ENCODE data around the gene PDGFD.

PDGFD gene

DNA sequence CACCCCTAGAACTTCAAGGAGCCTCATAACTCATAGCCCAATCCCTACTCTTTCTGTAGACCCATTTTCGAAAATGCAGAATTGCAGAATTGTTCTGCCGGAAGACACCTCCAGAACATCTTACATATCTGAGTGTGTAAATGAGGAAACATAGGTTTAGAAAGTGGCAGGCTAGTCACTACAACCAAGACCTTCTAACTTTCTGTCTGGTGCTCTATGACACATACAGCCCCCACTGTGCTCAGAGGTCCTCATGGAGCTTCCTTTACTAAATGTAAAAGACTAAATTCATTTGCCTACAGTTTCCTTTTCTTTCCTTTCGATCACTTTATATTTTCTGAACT is 259.7 kb downstream of the PDGFD start:
- no peak for DNase-seq

DNA sequence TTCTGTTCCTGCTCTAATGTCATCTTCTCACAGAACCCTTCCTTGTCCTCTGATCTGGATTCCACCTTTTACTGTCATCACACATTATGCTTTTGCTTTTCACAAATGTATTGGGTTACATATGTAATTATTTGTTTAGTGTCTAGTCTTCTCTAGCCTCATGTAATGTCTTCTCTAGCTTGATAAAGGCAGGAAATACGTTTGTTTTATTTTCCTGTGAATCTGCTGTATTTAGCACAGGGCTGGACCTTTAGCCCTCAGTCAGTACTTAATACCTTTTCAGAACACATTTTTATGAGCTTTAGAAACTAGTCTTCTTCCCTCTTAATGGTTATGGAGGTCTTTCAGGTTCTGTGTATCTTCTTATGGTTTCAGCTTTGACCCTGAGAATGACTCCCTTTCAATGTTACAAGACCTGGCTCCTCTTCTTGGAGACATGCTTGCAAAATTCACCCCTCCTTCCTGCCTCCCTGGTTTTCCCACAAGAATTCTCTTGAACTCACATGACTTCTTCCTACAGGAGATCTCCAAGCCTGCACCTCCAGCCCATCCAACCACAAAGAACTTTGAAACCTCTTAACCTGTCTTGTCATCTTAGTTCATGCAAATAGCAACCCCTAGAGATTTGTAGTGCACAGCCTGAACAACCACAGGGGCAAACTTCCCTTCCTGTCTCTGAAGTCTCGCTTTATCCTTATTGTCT is 260.2 kb downstream of the PDGFD start:
- no peak for DNase-seq

DNA sequence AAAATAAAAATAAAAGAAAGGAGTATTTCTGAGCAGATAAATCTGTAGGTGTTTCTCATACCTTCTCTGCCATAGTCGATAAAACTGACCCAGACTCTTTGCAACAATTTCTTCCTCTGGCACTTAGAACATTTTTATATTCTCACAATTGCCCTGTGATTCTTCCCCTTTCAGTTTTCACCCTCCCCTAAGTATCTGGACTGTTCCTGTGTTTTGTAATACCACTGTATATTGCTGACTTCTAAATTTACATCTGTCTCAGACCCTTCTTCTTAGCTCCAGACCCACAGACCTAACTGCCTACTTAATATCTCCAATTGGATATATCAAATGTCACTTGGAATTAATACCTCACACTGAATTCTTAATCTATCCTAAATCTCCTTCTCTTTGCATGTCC is 261.0 kb downstream of the PDGFD start:
- no peak for DNase-seq

GRCh38 chr11:103901656-103902055 is 262.3 kb downstream of the PDGFD start:
- DNase-seq, result no peak

DNA sequence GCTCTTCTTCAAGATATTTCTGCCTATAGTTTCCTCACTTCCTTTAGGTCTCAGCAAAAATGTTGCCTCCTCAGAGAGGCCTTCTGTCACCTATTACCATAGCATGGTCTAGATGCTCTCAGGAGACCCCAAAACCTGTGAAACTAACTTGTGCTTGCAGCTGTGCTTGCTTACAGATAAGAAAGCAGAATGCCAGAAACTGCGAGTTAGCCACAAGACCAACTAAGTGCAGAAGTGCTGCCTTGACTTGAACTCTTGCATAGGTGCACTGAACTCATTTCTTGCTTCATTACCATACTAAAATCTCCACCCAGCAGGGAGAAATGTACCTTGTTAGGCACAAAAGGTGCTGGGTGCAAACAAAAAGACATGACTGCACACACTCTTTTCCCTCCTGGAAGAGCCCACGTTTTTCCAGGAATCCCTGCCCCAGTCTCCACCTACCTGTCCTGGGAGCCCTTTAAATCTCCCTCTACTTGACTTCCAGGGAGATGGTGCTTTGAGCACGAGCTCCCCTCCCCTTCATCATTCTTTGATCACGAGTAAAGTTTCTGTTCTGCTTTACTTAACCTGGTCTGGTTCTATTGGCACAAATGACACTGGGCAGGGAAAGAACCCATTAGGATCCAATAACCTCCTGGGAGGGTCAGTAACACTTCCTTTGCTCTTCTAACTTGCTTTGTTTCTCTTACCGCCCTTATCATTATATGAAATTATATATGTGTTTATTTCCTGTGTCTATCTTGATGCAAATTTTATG is 265.2 kb downstream of the PDGFD start:
- DNase-seq, result no peak

DNA sequence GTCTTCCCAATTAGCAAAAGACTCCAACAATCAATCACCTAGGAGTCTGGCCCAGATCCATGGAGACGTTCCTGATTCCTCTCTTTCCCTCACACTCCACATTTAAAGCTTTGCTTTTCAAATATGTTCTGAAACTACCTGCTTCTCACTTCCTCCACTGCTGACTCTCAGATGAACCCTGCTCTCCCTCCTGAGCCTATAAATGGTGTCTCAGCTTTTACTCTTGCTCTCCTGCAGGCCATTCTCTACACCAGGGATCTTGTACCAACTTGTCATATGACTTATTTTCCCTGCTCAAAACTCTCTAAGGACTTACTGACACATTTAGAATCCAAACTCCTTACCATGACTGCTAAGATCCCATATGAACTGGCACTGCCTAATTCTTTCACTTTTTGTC is 265.9 kb downstream of the PDGFD start:
- DNase-seq, result no peak

DNA sequence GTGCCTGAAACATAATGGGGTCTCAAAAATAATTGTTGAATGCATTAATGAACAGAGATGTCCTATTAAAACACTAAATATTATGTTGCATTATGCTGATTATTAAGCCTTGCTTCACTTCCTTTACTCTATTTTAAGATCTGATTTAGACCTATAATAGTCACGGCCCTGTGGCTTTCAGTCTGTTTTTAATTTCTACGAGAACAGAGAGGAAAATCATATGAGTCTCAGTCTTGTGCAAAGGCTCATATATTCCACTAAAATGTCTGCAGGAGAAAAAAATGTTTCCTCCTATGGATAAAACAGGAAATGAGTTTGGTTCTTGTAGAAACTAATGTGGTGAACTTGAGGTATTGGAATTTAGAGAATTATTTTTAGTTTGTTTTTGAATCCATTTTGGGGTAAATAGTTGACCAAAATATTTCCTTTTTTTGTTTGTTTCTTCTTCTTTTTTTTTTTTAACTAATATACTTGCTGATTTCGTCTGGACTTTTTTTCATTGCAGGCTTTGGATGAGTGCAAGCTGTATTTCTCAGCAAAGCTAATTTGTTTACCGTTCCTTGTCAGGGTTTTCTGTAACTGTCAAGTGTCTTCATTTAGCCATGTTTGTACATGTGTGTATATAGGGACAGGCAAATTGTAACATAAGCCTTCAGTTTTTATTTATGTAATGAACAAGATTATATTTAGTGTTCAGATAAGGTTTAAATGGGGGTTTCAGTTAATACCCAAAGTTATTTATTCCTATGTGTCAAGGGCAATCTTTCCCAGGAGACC is 266.6 kb downstream of the PDGFD start:
- no peak for DNase-seq

DNA sequence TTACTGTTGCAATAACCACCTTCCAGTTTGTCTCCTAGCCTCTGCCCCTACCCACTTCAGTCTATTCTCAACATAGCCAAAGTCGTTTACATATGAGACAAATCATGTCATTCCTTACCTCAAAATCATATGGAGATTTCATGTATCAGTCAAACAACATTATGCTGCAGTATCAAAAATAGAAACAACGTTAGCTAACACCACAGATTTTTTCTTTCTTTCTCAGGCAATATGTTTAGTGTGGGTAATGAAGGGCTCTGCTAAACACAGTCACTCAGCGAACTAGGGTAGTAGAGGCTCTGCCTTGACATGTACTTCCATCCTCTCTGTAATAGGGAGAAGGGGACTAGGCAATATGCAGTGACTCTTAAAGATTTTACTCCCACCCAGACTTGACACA is 268.8 kb downstream of the PDGFD start:
- DNase-seq, result no peak

DNA sequence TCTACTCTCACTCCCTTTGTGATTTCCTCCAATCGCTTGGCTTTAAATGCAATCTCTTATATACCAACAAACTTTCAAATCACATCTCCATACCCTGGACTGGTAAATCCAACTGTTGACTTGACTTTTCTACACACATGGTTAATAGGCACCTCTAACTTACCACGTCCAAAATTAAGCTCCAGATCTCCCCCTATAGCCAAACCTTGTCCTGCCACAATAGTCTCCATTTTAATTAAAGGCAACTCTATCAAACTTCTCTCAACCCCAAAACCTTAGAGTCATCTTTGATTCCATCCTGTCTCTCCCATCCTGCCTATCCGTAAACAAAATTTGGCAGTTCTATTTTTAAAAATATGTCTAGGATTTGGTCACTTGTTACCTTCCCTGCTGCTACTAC is 269.3 kb downstream of the PDGFD start:
- DNase-seq, result no peak

DNA sequence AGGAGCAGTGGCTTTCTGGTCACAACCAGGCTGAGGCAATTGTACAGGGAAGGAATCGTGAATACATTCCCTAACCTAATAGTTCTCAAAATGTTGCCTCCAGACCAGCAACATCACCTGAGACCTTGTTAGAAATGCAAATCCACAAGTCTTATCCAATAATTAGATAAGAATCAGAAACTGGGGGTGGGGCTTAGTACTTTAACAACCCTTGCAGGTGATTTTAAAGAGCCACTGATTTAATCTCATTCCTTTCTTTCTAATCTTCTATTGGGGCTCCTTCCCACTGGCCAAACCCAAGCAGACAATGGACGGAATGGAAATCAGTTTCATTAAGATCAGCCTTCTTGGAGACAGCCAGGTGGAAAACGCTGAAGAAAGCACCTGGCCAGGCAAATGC is 269.9 kb downstream of the PDGFD start:
- no peak for DNase-seq

DNA sequence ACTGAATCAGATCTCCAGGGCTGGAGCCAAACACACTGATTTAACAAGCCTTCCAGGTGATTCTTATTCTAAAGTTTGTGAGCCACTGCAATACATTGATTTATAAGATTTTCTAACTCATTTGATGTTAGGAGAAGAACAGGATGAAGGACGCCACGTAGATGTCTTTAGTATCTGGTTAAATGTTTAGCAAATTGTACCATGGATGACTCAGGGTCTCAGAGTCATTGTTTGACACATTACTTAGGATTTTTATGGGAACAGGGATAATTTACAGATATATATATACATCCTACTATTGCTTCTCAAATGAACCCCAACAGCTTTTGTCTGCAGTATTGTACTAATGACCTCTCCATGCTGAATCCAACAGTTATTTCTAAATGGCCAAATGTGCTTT is 270.6 kb downstream of the PDGFD start:
- no peak for DNase-seq

GRCh38 chr11:103892603-103893002 is 271.3 kb downstream of the PDGFD start:
- DNase-seq, result no peak

DNA sequence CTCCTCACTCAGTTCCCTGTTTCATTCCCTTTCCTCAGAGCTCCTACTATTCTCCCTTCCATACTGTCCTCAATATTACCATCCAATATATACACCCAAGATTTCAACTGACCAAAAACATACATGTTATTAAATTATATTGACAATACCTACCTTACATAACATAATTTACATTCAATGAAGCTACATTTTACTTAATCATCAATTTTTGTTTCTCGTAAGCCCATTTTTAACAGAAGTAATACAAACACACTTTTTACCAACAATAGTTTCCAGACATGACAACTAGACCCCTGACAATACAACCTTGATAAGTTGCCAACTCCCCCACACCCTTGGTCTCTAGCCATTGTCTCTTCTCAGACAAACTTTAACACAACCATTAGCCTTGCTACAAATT is 273.3 kb downstream of the PDGFD start:
- DNase-seq, result no peak

DNA sequence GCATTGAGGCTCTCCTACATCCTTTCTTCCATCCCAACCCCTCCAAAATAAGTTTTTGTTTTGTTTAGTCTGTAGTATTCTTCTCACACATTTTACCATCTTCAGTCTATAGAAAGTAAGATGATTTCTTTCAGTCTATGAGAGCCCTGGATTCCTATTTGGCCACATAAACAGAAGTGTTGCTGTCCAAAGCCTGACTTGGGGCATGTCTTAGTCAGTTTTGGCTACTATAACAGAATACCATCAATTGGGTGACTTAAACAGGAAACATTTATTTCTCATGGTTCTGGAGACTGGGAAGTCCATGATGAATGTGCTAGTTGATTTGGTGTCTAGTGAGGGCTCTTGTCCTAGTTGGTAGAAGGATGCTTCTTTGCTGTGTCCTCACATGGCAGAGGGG is 274.3 kb downstream of the PDGFD start:
- DNase-seq, result no peak

DNA sequence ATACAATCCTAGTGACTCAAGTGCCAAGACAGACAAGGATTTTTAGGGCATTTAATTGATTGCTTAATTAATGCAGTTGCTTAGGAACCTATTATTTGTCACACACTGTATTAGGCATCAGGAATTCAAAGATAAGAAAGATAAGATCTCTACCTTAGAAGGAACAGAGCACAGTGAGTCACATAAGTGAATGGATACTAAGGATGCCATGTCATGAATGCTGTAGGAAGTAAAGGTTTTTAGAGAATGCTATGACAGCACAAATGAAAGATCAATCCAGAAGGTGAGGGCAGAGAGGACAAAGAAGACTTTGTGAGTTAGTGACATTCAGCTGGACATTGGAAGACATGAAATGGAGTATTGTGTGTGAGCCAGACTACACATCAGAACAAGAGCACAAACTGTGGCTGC is 275.4 kb downstream of the PDGFD start:
- DNase-seq, result no peak

DNA sequence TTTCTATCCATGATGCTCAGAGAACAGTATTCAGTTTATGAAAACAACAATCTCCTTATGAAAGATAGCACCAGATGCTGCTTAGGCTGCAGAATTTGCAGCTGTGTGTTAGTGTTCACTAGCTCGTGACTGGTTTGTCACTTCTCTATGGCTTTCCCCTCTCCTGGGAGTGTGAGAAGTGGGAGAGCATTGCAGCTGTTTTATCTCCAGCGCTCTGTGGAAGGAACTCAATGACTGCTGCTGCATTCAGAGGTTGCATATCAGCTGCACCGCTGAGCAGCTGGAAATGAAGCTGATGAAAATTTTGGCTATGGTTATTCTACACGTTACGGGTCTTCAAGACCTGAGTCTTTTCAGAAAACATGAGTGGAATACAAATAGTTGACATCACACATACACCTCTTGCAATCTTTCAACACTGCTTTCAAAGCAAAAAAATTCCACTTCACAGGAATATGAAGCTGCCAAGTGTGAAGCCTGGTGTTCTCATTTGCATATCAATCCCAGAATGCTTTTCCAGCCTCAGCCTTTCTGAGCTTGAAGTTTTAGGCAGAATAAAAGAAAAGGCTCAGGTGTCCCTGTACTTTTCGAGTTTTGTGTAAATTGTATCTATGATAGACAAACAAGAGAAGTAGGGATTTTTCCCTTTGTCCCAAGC is 276.8 kb downstream of the PDGFD start:
- DNase-seq, result no peak

GRCh38 chr11:103883856-103884255 is 280.1 kb downstream of the PDGFD start:
- no peak for DNase-seq

- DNase-seq, result no peak
Measured at GRCh38 chr11:103883291-103883690, 280.7 kb downstream of the PDGFD start.

DNA sequence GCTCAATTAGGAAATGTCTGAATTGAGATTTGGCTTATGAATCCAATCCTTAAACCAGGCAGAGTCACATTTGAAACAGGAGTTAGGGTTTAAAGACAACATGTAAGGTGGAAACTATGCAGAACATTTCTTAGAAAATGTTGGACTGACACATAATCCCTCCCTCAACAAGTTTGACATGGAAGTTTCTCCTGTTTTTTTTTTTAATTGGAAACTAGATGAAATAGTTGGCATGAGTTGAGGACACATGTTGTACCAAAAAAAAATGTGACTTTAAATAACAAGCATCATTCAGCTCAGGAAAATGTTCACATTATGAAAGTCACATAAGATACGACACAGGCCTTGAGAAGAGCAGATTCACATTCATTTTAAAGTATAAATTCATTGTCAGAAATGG is 282.4 kb downstream of the PDGFD start:
- DNase-seq, result no peak

GRCh38 chr11:103880968-103881367 is 283.0 kb downstream of the PDGFD start:
- DNase-seq, result no peak

GRCh38 chr11:103878646-103879045 is 285.3 kb downstream of the PDGFD start:
- no peak for DNase-seq

DNA sequence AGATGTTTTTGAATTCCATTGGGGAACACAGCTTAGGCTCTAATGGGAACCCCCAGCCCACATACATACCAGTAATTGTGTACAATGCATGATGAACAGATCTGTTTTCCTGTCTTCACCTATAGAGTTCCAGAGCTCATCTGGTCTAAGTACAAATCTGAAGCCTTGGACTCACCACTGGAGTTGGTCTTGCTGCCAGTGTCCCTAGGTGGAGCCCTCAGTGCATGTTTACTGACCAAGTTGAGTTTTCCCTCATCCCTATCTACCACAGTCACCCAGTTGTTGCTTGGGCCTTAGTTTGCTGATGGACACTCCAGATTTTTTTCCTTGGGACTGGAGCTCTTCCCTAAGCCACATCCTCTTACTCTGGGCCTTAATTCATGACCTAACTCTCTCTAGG is 286.7 kb downstream of the PDGFD start:
- no peak for DNase-seq

- no peak for DNase-seq
Measured at GRCh38 chr11:103875855-103876510, 288.0 kb downstream of the PDGFD start.
